ENCODE measurements around the gene SMCO3.

Gene SMCO3

GRCh38 chr12:14842315-14842714 is 28.3 kb upstream of the SMCO3 start:
- no peak overlapping the region for H3K27ac Mint-ChIP-seq
- no peak overlapping the region for H3K4me3 Mint-ChIP-seq
- no peaks in the 10 kb centered on the region for H3K27me3 Mint-ChIP-seq
- H3K9me3 Mint-ChIP-seq = no peaks in the 10 kb centered on the region
- H3K4me1 Mint-ChIP-seq (ENCODE audit: low read depth) = peaks cover 6% of the 10 kb centered on the region
- intact Hi-C loops (cut with micrococcal nuclease) = loop anchor here (10.0 kb wide), 1 partner anchor 382 kb away; the partner anchor contains the start of gene RERG
- no peaks in the 10 kb centered on the region for H3K36me3 Mint-ChIP-seq (ENCODE audit: low read depth)

- Mint-ChIP-seq H3K9me3 (no peaks in the 10 kb centered on the region), H3K36me3 (ENCODE audit: low read depth) (no peaks in the 10 kb centered on the region), H3K27me3 (no peaks in the 10 kb centered on the region), H3K4me1 (ENCODE audit: low read depth) (peaks cover 6% of the 10 kb centered on the region), H3K4me3 (no peak overlapping the region), H3K27ac (no peak overlapping the region)
- intact Hi-C loops (cut with micrococcal nuclease) = loop anchor here (10.0 kb wide), 1 partner anchor 383 kb away; the partner anchor contains the start of gene RERG
Observed at GRCh38 chr12:14841761-14842160, 27.8 kb upstream of the SMCO3 start.

DNA sequence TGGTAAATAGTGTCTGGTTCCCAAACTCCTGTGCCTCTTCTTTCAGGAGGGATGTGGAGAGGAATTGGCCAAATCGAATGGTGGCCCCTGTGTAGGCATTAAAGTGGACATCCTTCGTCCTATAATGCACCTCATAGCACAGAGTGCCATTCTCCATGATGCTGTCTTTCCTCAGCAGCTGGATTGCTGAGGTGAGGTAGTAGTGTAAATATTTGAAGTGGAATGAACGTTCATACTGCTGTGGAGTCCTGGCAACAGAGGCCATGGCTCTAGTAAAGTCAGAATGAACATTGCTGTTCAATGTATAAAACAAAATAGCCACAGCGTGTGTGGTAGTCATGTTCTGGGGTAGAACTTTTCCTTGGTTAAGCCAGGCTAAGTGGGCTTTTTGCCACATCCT is 26.6 kb upstream of the SMCO3 start:
- H3K36me3 Mint-ChIP-seq (ENCODE audit: low read depth) = no peaks in the 10 kb centered on the region
- H3K9me3 Mint-ChIP-seq = no peaks in the 10 kb centered on the region
- peaks cover 6% of the 10 kb centered on the region for H3K4me1 Mint-ChIP-seq (ENCODE audit: low read depth)
- H3K27ac Mint-ChIP-seq = no peak overlapping the region
- H3K4me3 Mint-ChIP-seq = no peak overlapping the region
- intact Hi-C loops (cut with micrococcal nuclease) = loop anchor here (10.0 kb wide), 1 partner anchor 384 kb away; the partner anchor contains the start of gene RERG
- H3K27me3 Mint-ChIP-seq = no peaks in the 10 kb centered on the region

- Mint-ChIP-seq H3K27me3 (no peaks in the 10 kb centered on the region), H3K36me3 (ENCODE audit: low read depth) (no peaks in the 10 kb centered on the region), H3K4me1 (ENCODE audit: low read depth) (peaks cover 7% of the 10 kb centered on the region), H3K27ac (no peak overlapping the region), H3K4me3 (no peak overlapping the region), H3K9me3 (no peaks in the 10 kb centered on the region)
- intact Hi-C loops (cut with micrococcal nuclease) = no loop called here
Observed at GRCh38 chr12:14839262-14839661, 25.3 kb upstream of the SMCO3 start.

GRCh38 chr12:14836336-14837210 is 22.6 kb upstream of the SMCO3 start:
- peaks cover 2% of the 10 kb centered on the region for H3K27me3 Mint-ChIP-seq
- H3K4me1 Mint-ChIP-seq (ENCODE audit: low read depth) = peaks cover 7% of the 10 kb centered on the region
- no peaks in the 10 kb centered on the region for H3K9me3 Mint-ChIP-seq
- no peak overlapping the region for H3K27ac Mint-ChIP-seq
- no peaks in the 10 kb centered on the region for H3K36me3 Mint-ChIP-seq (ENCODE audit: low read depth)
- H3K4me3 Mint-ChIP-seq = no peak overlapping the region
- intact Hi-C loops (cut with micrococcal nuclease) = no loop called here

GRCh38 chr12:14834509-14834908 is 20.5 kb upstream of the SMCO3 start:
- intact Hi-C loops (cut with micrococcal nuclease) = no loop called here
- H3K9me3 Mint-ChIP-seq = no peaks in the 10 kb centered on the region
- H3K4me1 Mint-ChIP-seq (ENCODE audit: low read depth) = peaks cover 7% of the 10 kb centered on the region
- no peak overlapping the region for H3K27ac Mint-ChIP-seq
- peaks cover 2% of the 10 kb centered on the region for H3K27me3 Mint-ChIP-seq
- H3K36me3 Mint-ChIP-seq (ENCODE audit: low read depth) = no peaks in the 10 kb centered on the region
- H3K4me3 Mint-ChIP-seq = no peak overlapping the region

DNA sequence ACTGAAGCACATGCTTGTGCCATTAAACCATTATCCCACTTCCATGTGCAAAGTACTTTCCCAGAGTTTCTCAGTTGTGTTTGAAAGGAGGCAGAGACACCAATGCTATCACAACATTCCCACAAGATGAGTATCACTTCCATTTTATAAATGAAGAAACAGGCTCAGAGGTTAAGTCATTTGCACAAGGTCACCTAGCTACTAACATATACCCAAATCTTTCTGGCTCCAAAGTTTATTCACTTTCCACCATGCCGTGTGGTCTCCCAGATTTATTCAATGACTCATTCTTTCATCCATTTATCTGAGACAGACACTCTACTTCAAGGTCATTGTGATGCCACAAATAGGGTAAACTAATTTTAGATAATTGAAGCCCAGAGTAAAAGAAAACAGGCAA is 20.0 kb upstream of the SMCO3 start:
- H3K27me3 Mint-ChIP-seq = peaks cover 2% of the 10 kb centered on the region
- H3K36me3 Mint-ChIP-seq (ENCODE audit: low read depth) = no peaks in the 10 kb centered on the region
- no peak overlapping the region for H3K27ac Mint-ChIP-seq
- peaks cover 7% of the 10 kb centered on the region for H3K4me1 Mint-ChIP-seq (ENCODE audit: low read depth)
- H3K9me3 Mint-ChIP-seq = no peaks in the 10 kb centered on the region
- H3K4me3 Mint-ChIP-seq = no peak overlapping the region
- intact Hi-C loops (cut with micrococcal nuclease) = no loop called here

GRCh38 chr12:14833336-14833735 is 19.4 kb upstream of the SMCO3 start:
- Mint-ChIP-seq H3K4me1 (ENCODE audit: low read depth) (peaks cover 7% of the 10 kb centered on the region), H3K9me3 (no peaks in the 10 kb centered on the region), H3K27ac (no peak overlapping the region), H3K27me3 (peaks cover 2% of the 10 kb centered on the region), H3K4me3 (no peak overlapping the region), H3K36me3 (ENCODE audit: low read depth) (no peaks in the 10 kb centered on the region)
- intact Hi-C loops (cut with micrococcal nuclease) = no loop called here

- intact Hi-C loops (cut with micrococcal nuclease) = no loop called here
- H3K4me1 Mint-ChIP-seq (ENCODE audit: low read depth) = no peaks in the 10 kb centered on the region
- H3K4me3 Mint-ChIP-seq = no peak overlapping the region
- peaks cover 2% of the 10 kb centered on the region for H3K27me3 Mint-ChIP-seq
- no peaks in the 10 kb centered on the region for H3K36me3 Mint-ChIP-seq (ENCODE audit: low read depth)
- no peaks in the 10 kb centered on the region for H3K9me3 Mint-ChIP-seq
- no peak overlapping the region for H3K27ac Mint-ChIP-seq
Observed at GRCh38 chr12:14828892-14829291, 14.9 kb upstream of the SMCO3 start.

GRCh38 chr12:14827043-14827442 is 13.1 kb upstream of the SMCO3 start:
- intact Hi-C loops (cut with micrococcal nuclease) = no loop called here
- Mint-ChIP-seq H3K4me1 (ENCODE audit: low read depth) (no peaks in the 10 kb centered on the region), H3K27me3 (no peaks in the 10 kb centered on the region), H3K27ac (no peak overlapping the region), H3K4me3 (no peak overlapping the region), H3K36me3 (ENCODE audit: low read depth) (no peaks in the 10 kb centered on the region), H3K9me3 (no peaks in the 10 kb centered on the region)

DNA sequence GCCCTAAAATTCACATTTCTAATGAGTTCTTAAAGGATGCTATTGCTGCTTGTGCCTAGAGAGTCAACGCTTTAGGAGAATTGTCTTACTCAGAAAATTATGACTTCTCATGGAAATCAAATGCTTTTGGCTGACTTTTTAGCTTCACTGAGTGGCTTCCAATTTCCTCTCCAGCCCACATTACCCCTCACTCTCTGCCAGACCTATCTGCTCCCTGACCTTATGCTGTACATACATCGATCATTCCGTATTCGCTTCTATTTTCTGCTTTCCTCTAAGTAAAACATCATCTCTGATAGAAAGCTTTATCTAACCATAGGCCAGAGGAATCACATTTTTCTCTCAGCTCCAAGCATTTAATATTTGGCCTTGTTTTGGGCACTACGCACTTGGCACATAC is 12.5 kb upstream of the SMCO3 start:
- Mint-ChIP-seq H3K36me3 (ENCODE audit: low read depth) (no peaks in the 10 kb centered on the region), H3K4me3 (no peak overlapping the region), H3K27ac (no peak overlapping the region), H3K4me1 (ENCODE audit: low read depth) (no peaks in the 10 kb centered on the region), H3K27me3 (no peaks in the 10 kb centered on the region), H3K9me3 (no peaks in the 10 kb centered on the region)
- intact Hi-C loops (cut with micrococcal nuclease) = no loop called here

- no peaks in the 10 kb centered on the region for H3K36me3 Mint-ChIP-seq (ENCODE audit: low read depth)
- no peak overlapping the region for H3K4me3 Mint-ChIP-seq
- H3K9me3 Mint-ChIP-seq = no peaks in the 10 kb centered on the region
Observed at GRCh38 chr12:14825256-14825655, 11.3 kb upstream of the SMCO3 start.

GRCh38 chr12:14824012-14824634 is 10.1 kb upstream of the SMCO3 start:
- no peak overlapping the region for H3K27ac Mint-ChIP-seq
- H3K9me3 Mint-ChIP-seq = no peaks in the 10 kb centered on the region
- no peak overlapping the region for H3K4me3 Mint-ChIP-seq
- H3K27me3 Mint-ChIP-seq = no peaks in the 10 kb centered on the region
- H3K4me1 Mint-ChIP-seq (ENCODE audit: low read depth) = no peaks in the 10 kb centered on the region
- no peaks in the 10 kb centered on the region for H3K36me3 Mint-ChIP-seq (ENCODE audit: low read depth)
- intact Hi-C loops (cut with micrococcal nuclease) = no loop called here

More at GRCh38 chr12:14825256-14825655, 11.3 kb upstream of the SMCO3 start:
- intact Hi-C loops (cut with micrococcal nuclease) = no loop called here
- no peaks in the 10 kb centered on the region for H3K4me1 Mint-ChIP-seq (ENCODE audit: low read depth)
- H3K27ac Mint-ChIP-seq = no peak overlapping the region
- H3K27me3 Mint-ChIP-seq = no peaks in the 10 kb centered on the region

GRCh38 chr12:14811486-14811885 is 2.5 kb downstream of the SMCO3 start:
- intact Hi-C loops (cut with micrococcal nuclease) = no loop called here
- Mint-ChIP-seq H3K4me3 (no peak overlapping the region), H3K36me3 (ENCODE audit: low read depth) (no peaks in the 10 kb centered on the region), H3K27ac (no peak overlapping the region), H3K4me1 (ENCODE audit: low read depth) (peaks cover 7% of the 10 kb centered on the region), H3K27me3 (peaks cover 2% of the 10 kb centered on the region), H3K9me3 (no peaks in the 10 kb centered on the region)

Data from dendritic cell treated with granulocyte-macrophage colony-stimulating factor and Interleukin-4, amounts not matched to agents 40 ng/mL and 50 ng/mL, for 4 days (primary cell).